Upper lobe of left lung (tissue), 4 donors: ENCODE results near the gene TBC1D25.

Experiments used
- EP300 ChIP-seq, 4 donors: sonication (generic); formaldehyde crosslinking; IDR thresholded peaks; one replicate each; pipeline ENCODE4 v1.5.1; 2017; ENCODE audit warnings: antibody characterized with exemption in 4 of 4, control low read depth in 2 of 4
- TF ChIP-seq, protein P1 (sequence below), 6 experiments: fragments of 450-650 bp in 4 of 6; fragments of 200-600 bp in 2 of 6; sonication (generic) in 2 of 6; IDR thresholded peaks; one replicate each; pipeline ENCODE4 v1.5.1; 2016 to 2019; ENCODE audit warnings: antibody characterized with exemption in 6 of 6

DNA sequence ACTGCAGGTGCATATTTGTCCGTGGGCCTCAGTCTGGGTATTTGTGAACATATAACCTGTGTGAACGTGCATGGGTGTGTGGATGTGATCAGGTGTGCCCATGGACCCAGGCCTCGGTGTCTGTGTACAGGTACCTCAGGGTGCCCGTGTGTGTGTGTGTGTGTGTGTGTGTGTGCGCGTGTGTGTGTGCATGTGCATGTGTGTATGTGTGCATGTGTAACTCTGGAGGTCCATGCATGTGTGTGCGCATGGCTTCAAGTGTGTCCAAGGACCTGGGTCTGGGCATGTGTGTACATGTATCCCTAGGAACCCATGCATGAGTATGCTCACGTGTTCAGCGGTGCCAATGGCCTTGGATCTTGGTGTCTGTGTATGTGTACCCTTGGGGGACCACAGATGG, 47.7 kb upstream of the TBC1D25 start:
- TF ChIP-seq, protein P1, sequence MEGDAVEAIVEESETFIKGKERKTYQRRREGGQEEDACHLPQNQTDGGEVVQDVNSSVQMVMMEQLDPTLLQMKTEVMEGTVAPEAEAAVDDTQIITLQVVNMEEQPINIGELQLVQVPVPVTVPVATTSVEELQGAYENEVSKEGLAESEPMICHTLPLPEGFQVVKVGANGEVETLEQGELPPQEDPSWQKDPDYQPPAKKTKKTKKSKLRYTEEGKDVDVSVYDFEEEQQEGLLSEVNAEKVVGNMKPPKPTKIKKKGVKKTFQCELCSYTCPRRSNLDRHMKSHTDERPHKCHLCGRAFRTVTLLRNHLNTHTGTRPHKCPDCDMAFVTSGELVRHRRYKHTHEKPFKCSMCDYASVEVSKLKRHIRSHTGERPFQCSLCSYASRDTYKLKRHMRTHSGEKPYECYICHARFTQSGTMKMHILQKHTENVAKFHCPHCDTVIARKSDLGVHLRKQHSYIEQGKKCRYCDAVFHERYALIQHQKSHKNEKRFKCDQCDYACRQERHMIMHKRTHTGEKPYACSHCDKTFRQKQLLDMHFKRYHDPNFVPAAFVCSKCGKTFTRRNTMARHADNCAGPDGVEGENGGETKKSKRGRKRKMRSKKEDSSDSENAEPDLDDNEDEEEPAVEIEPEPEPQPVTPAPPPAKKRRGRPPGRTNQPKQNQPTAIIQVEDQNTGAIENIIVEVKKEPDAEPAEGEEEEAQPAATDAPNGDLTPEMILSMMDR (IDR thresholded peaks at IDR 0.05): no peak
- TF ChIP-seq EP300 (IDR thresholded peaks at IDR 0.05): no peak
